Heart left ventricle (tissue), 13 donors: ENCODE results near the gene RNF26.

Source experiments
- POLR2A ChIP-seq, 2 donors: fragments of 450-650 bp; IDR thresholded peaks; one replicate each; pipeline ENCODE4 v1.6.1; 2017; ENCODE audit warnings: antibody characterized with exemption in 2 of 2, mild to moderate bottlenecking in 2 of 2, moderate library complexity in 2 of 2
- TF ChIP-seq, protein P1 (sequence below), 12 donors: fragments of 200-600 bp; sonication (generic) in 4 of 12; IDR thresholded peaks; one replicate each; pipeline versions ENCODE4 v1.5.0 to v1.8.0; 2018 to 2022; ENCODE audit warnings: antibody characterized with exemption in 12 of 12, mild to moderate bottlenecking in 5 of 12
- donor health status: ischemic (EF 13 %, LVEDD 7.1; RV severe dilation, severe dysfunction).
- donor health status: DM: no; HTN: yes; CAD: no.
- donor health status: DM: no; HTN: no; CAD: no.
- donor health status: ischemic (EF 25% LVEDD 6.9; RV normal size, moderate dysfunction).
- donor health status: ischemic (EF 25% LVEDD 5.7; RV mildly dilated, moderate dysfunction).
- donor health status: ischemic (EF 35%, LVEDD 5.7; RV mildly dilated, moderate dysfunction).
- donor health status: nonischemic (EF 11% LVEDD 7.7; RV severe dilation, severe dysfunction).
- donor health status: DM: yes; HTN: yes; CAD: no.
- donor health status: PGD.
- donor health status: ischemic (EF 29% LVEDD 5.4; RV normal size, mild dysfunction).
- donor health status: nonischemic (EF 23%, LVEDD 6.1; RV moderate dilation, normal function).

DNA sequence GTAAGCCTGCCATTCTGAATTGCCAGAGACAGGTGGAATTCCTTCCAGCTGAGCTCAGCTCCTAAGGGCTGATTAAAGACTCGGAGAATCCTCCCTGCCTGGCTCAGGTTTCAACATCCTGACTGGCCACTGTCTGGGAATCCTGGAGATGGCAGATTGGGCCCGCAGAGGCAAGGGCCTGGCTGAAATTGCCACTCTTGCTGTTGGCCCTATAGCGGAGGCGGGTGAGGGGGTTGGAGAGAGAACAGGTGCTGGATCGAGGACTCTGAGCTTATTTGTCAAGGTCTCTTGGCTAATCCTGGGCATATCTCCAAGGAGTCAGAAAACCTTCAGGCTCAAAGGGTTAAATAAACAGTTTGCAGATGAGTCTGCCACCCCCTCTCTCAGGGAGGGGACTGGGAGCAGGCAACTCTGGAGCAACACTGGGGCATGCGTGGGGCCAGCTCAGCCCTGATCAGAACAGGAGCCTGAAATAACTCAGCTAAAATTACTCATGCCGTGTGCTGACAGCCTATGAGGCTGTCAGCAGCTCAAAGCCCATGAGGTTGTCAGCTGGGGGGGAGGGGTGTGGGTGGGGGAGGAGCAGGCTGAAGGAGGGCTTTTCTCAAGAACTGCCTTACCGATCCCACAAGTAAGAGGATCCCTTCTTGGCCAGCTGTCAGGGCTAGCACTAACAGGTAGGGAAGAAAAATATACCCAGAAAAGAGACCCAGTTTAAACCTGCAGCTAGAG is 26.9 kb downstream of the RNF26 start:
- TF ChIP-seq, protein P1, sequence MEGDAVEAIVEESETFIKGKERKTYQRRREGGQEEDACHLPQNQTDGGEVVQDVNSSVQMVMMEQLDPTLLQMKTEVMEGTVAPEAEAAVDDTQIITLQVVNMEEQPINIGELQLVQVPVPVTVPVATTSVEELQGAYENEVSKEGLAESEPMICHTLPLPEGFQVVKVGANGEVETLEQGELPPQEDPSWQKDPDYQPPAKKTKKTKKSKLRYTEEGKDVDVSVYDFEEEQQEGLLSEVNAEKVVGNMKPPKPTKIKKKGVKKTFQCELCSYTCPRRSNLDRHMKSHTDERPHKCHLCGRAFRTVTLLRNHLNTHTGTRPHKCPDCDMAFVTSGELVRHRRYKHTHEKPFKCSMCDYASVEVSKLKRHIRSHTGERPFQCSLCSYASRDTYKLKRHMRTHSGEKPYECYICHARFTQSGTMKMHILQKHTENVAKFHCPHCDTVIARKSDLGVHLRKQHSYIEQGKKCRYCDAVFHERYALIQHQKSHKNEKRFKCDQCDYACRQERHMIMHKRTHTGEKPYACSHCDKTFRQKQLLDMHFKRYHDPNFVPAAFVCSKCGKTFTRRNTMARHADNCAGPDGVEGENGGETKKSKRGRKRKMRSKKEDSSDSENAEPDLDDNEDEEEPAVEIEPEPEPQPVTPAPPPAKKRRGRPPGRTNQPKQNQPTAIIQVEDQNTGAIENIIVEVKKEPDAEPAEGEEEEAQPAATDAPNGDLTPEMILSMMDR (IDR thresholded peaks at IDR 0.05) = no peak
- TF ChIP-seq POLR2A (IDR thresholded peaks at IDR 0.05) = no peak
